H9 (cell line): ENCODE data around the gene SF3A1. TPM values are rescaled to one million over a fixed set of nuclear protein-coding genes. Genes with fewer than 3 reads are reported as not detected.
A peak's percentile ranks its signal among the peaks of the same experiment; 100 is the strongest.

Experiments used
- DNase-seq: peaks from one replicate; pipeline ENCODE4 v3.0.0-alpha.2; 2017
- H2AFZ ChIP-seq: one replicate; pipeline ENCODE4 v1.6.1; 2013; ENCODE audit warnings: mild to moderate bottlenecking, low read length, control low read depth, moderate library complexity
- H2AK5ac ChIP-seq: 2 replicates; pipeline ENCODE4 v1.6.1; 2013; ENCODE audit warnings: low read length, control low read depth, mixed read lengths; ENCODE audit not compliant: insufficient read length
- H2BK120ac ChIP-seq: one replicate; pipeline ENCODE4 v1.6.1; 2013; ENCODE audit warnings: low read depth, mild to moderate bottlenecking, low read length, control low read depth, inconsistent platforms; ENCODE audit not compliant: poor library complexity, severe bottlenecking
- H2BK12ac ChIP-seq: 2 replicates; pipeline ENCODE4 v1.6.1; 2013; ENCODE audit warnings: low read length, control low read depth, mixed read lengths, low read depth; ENCODE audit not compliant: insufficient read length
- H2BK15ac ChIP-seq: 2 replicates; pipeline ENCODE4 v1.6.1; 2013; ENCODE audit warnings: low read depth, low read length, control low read depth
- H2BK20ac ChIP-seq: one replicate; pipeline ENCODE4 v1.6.1; 2013; ENCODE audit warnings: low read depth, mild to moderate bottlenecking, low read length, control low read depth, inconsistent platforms; ENCODE audit not compliant: poor library complexity, severe bottlenecking
- H2BK5ac ChIP-seq: 2 replicates; pipeline ENCODE4 v1.6.1; 2013; ENCODE audit warnings: low read length, control low read depth, mixed read lengths; ENCODE audit not compliant: insufficient read length
- H3K14ac ChIP-seq: 2 replicates; pipeline ENCODE4 v1.6.1; 2013; ENCODE audit warnings: low read length, control low read depth; ENCODE audit not compliant: insufficient read depth
- H3K18ac ChIP-seq: 2 replicates; pipeline ENCODE4 v1.6.1; 2013; ENCODE audit warnings: low read depth, mild to moderate bottlenecking, mixed read lengths, low read length, control low read depth; ENCODE audit not compliant: insufficient read length
- H3K23ac ChIP-seq: 2 replicates; pipeline ENCODE4 v1.6.1; 2013; ENCODE audit warnings: low read length, control low read depth, mixed read lengths, low read depth; ENCODE audit not compliant: insufficient read length
- H3K23me2 ChIP-seq: 2 replicates; pipeline ENCODE4 v1.6.1; 2013; ENCODE audit warnings: low read depth, mild to moderate bottlenecking, mixed read lengths, low read length, control low read depth; ENCODE audit not compliant: insufficient read length, poor library complexity, severe bottlenecking
- H3K27ac ChIP-seq: 2 replicates; pipeline ENCODE4 v1.5.1; 2013; ENCODE audit warnings: low read length, control low read depth, mixed read lengths, low read depth; ENCODE audit not compliant: insufficient read length
- H3K27me3 ChIP-seq: 2 replicates; pipeline ENCODE4 v1.6.1; 2013; ENCODE audit warnings: low read length, control low read depth, inconsistent platforms; ENCODE audit not compliant: insufficient read depth
- H3K4ac ChIP-seq: 2 replicates; pipeline ENCODE4 v1.6.1; 2013; ENCODE audit warnings: low read depth, mild to moderate bottlenecking, control low read depth, inconsistent platforms, low read length, moderate library complexity
- H3K4me1 ChIP-seq: 2 replicates; pipeline ENCODE4 v1.6.1; 2013; ENCODE audit warnings: low read length, control low read depth, inconsistent platforms; ENCODE audit not compliant: insufficient read depth
- H3K4me2 ChIP-seq: 2 replicates; pipeline ENCODE4 v1.6.1; 2013; ENCODE audit warnings: low read length, control low read depth, mixed read lengths; ENCODE audit not compliant: insufficient read length, insufficient read depth
- H3K56ac ChIP-seq: 2 replicates; pipeline ENCODE4 v1.6.1; 2013; ENCODE audit warnings: low read depth, mild to moderate bottlenecking, mixed read lengths, low read length, control low read depth; ENCODE audit not compliant: insufficient read length
- H3K79me1 ChIP-seq: 2 replicates; pipeline ENCODE4 v1.6.1; 2013; ENCODE audit warnings: low read depth, mild to moderate bottlenecking, moderate library complexity, low read length, control low read depth, inconsistent platforms; ENCODE audit not compliant: insufficient read depth, poor library complexity, severe bottlenecking
- H3K79me2 ChIP-seq: 2 replicates; pipeline ENCODE4 v1.6.1; 2013; ENCODE audit warnings: low read length, control low read depth, inconsistent platforms; ENCODE audit not compliant: insufficient read depth
- H3K9ac ChIP-seq: 2 replicates; pipeline ENCODE4 v1.6.1; 2013; ENCODE audit warnings: low read length, control low read depth, mixed read lengths; ENCODE audit not compliant: insufficient read length; ENCODE audit errors: extremely low read depth
- H3K9me3 ChIP-seq: one replicate; pipeline ENCODE4 v1.6.1; 2013; ENCODE audit warnings: low read depth, low read length, inconsistent platforms; ENCODE audit not compliant: control insufficient read depth
- H3T11ph ChIP-seq: one replicate; pipeline ENCODE4 v1.6.1; 2013; ENCODE audit warnings: mild to moderate bottlenecking, low read length, control low read depth, inconsistent platforms
- H4K20me1 ChIP-seq: one replicate; pipeline ENCODE4 v1.6.1; 2013; ENCODE audit not compliant: control insufficient read depth, insufficient read length, insufficient read depth
- H4K5ac ChIP-seq: 2 replicates; pipeline ENCODE4 v1.6.1; 2013; ENCODE audit warnings: low read depth, mild to moderate bottlenecking, mixed read lengths, low read length, control low read depth; ENCODE audit not compliant: insufficient read length
- H4K8ac ChIP-seq: replicated peaks from 2 replicates; pipeline ENCODE4 v1.6.1; 2013; ENCODE audit warnings: low read length, control low read depth, mixed read lengths, low read depth; ENCODE audit not compliant: insufficient read length
- H4K91ac ChIP-seq: 2 replicates; pipeline ENCODE4 v1.6.1; 2013; ENCODE audit warnings: low read depth, mild to moderate bottlenecking, moderate library complexity, mixed read lengths, low read length, control low read depth; ENCODE audit not compliant: insufficient read length
- H3K27ac Mint-ChIP-seq, 3 experiments: 2 replicates in 2 of 3; 3 replicates in 1 of 3; pipeline ENCODE4 v1.8.0; 2020 to 2021; ENCODE audit warnings: mixed read lengths in 3 of 3, mild to moderate bottlenecking in 1 of 3, moderate library complexity in 1 of 3
- H3K27me3 Mint-ChIP-seq: 2 replicates; pipeline ENCODE4 v1.8.0; 2021; ENCODE audit warnings: low read depth, mild to moderate bottlenecking, moderate library complexity, mixed read lengths
- H3K36me3 Mint-ChIP-seq, 3 experiments: 2 replicates in 2 of 3; 3 replicates in 1 of 3; pipeline ENCODE4 v1.8.0; 2020 to 2021; ENCODE audit warnings: low read depth in 3 of 3, mixed read lengths in 3 of 3; ENCODE audit not compliant: insufficient read depth in 1 of 3
- H3K4me1 Mint-ChIP-seq, 2 experiments: 2 replicates each; pipeline ENCODE4 v1.8.0; 2020; ENCODE audit warnings: mixed read lengths in 2 of 2
- H3K4me3 Mint-ChIP-seq, 2 experiments: 2 replicates in 1 of 2; 3 replicates in 1 of 2; pipeline ENCODE4 v1.8.0; 2020 to 2021; ENCODE audit warnings: mild to moderate bottlenecking in 2 of 2, mixed read lengths in 2 of 2, moderate library complexity in 1 of 2
- H3K9me3 Mint-ChIP-seq, 2 experiments: 2 replicates in 1 of 2; 3 replicates in 1 of 2; pipeline ENCODE4 v1.8.0; 2020; ENCODE audit warnings: mild to moderate bottlenecking in 2 of 2, mixed read lengths in 2 of 2, moderate library complexity in 1 of 2
- CTCF ChIP-seq: fragments of 200-600 bp; sonication (generic); conservative IDR thresholded peaks from 3 replicates; pipeline ENCODE4 v1.8.0; 2021; ENCODE audit warnings: antibody characterized with exemption, mild to moderate bottlenecking
- WGBS: extraction: QIAGEN DNeasy Blood & Tissue Kit; methylation state at CpG from one replicate; pipeline ENCODE4 v1.1.7; 2013; ENCODE audit warnings: missing lambda C conversion rate, low lambda C conversion rate, mixed read lengths; ENCODE audit not compliant: insufficient read length; ENCODE audit errors: extremely low coverage; 5-methylcytosine and 5-hydroxymethylcytosine counted together
- total RNA-seq: library from RNA; stranded (reverse); gene quantifications from 2 replicates; pipeline ENCODE4 v1.2.1, GENCODE V29; 2021

Gene SF3A1
- total RNA-seq, 1 experiment from 2014 or later, result 225 TPM

- H2BK5ac ChIP-seq, result no peak overlapping the region
- H3K9ac ChIP-seq, result no peak overlapping the region
- no peak overlapping the region for H3K4ac ChIP-seq
- no peak overlapping the region for H2BK15ac ChIP-seq
- H2BK20ac ChIP-seq, result no peak overlapping the region
- Mint-ChIP-seq H3K4me3 (no peak overlapping the region), H3K36me3 (peaks cover 4 to 19% (median 5%) of the 10 kb centered on the region in 3 experiments; a peak in 5 of 7 replicates), H3K9me3 (peaks cover 0 to 1% of the 10 kb centered on the region in 2 experiments; a peak in 1 of 5 replicates), H3K4me1 (peaks cover 4 to 8% of the 10 kb centered on the region in 2 experiments; a peak in 2 of 4 replicates), H3K27me3 (no peaks in the 10 kb centered on the region), H3K27ac (peak overlapping the region in 1 of 3 experiments; percentile 89; a peak in 2 of 7 replicates)
- no peak overlapping the region for H4K5ac ChIP-seq
- H3K23me2 ChIP-seq, result no peaks in the 10 kb centered on the region
- H3K56ac ChIP-seq, result no peak overlapping the region
- TF ChIP-seq CTCF, result no peak
- no peak overlapping the region for H3K4me2 ChIP-seq
- no peaks in the 10 kb centered on the region for H3K27me3 ChIP-seq
- H3K18ac ChIP-seq, result no peak overlapping the region
- H4K91ac ChIP-seq, result no peak overlapping the region
- H4K20me1 ChIP-seq, result no peaks in the 10 kb centered on the region
- no peak overlapping the region for H3K14ac ChIP-seq
- no peak overlapping the region for H3T11ph ChIP-seq
- no peak for DNase-seq
- H2BK12ac ChIP-seq, result no peak overlapping the region
- no peaks in the 10 kb centered on the region for H3K9me3 ChIP-seq
- H2BK120ac ChIP-seq, result no peak overlapping the region
- no peak overlapping the region for H3K23ac ChIP-seq
- no peaks in the 10 kb centered on the region for H3K4me1 ChIP-seq
- no CpG with 5 or more reads among the region's 11 CpGs for WGBS
- H4K8ac ChIP-seq, result no peak overlapping the region
- H2AK5ac ChIP-seq, result no peak overlapping the region
- no peak overlapping the region for H3K27ac ChIP-seq
- no peak overlapping the region for H2AFZ ChIP-seq
- no peaks in the 10 kb centered on the region for H3K79me2 ChIP-seq
- H3K79me1 ChIP-seq, result no peaks in the 10 kb centered on the region
These were observed 59.3 kb downstream of the SF3A1 start for GRCh38 chr22:30297276-30297990.
